ENCODE results near the gene PPIF. TPM values are rescaled to one million over a fixed set of nuclear protein-coding genes. Genes with fewer than 3 reads are reported as not detected.
A peak's percentile ranks its signal among the peaks of the same experiment; 100 is the strongest.

The PPIF gene
- total RNA-seq, 1 experiment from 2014 or later = 203 TPM

GRCh38 chr10:79299397-79300241, 47.6 kb upstream of the PPIF start:
- CTCF ChIA-PET = interaction anchor here (0.6 to 1.0 kb wide), 3 partner anchors 10 to 75 kb away, joined by 3 read pairs; no protein-coding TSS in a partner anchor
- POLR2A ChIA-PET (ENCODE audit: unreplicated experiment) = interaction anchor here (0.6 to 0.7 kb wide), 3 partner anchors 24 to 234 kb away, joined by 3 to 4 read pairs (median 4); no protein-coding TSS in a partner anchor
- Histone ChIP-seq H3K79me2 (ENCODE audit: low read depth) (no peaks in the 10 kb centered on the region), H3K4me2 (peak overlapping the region; percentile 55; the same call in 1 of the 2 replicates), H3K9me2 (ENCODE audit: insufficient read depth) (no peaks in the 10 kb centered on the region), H3K4me3 (no peak overlapping the region), H2AFZ (no peak overlapping the region), H3K27me3 (ENCODE audit: insufficient read depth, low read depth) (no peaks in the 10 kb centered on the region), H3K27ac (peak overlapping the region; percentile 85), H3K36me3 (ENCODE audit: low read depth) (peaks cover 18% of the 10 kb centered on the region; the same call in 1 of the 2 replicates), H3K9me3 (ENCODE audit: insufficient read depth, low read depth) (no peaks in the 10 kb centered on the region), H4K20me1 (ENCODE audit: insufficient read depth) (no peaks in the 10 kb centered on the region), H3K4me1 (replicated peaks; ENCODE audit: insufficient read depth) (peaks cover 51% of the 10 kb centered on the region), H3F3A (ENCODE audit: insufficient read depth, low read depth) (peaks cover 47% of the 10 kb centered on the region)
- DNase-seq = peak; percentile 87
- TF ChIP-seq CTCF (conservative IDR thresholded peaks at IDR 0.05) (no peak), EZH2 (IDR thresholded peaks at IDR 0.05; ENCODE audit: low read depth) (no peak)
- BruUV-seq (replicated peaks) = TSS peak; percentile 24
- intact Hi-C loops (cut with micrococcal nuclease; ENCODE audit: unreplicated experiment) = loop anchor here (1.0 to 2.0 kb wide), 3 partner anchors 16 to 59 kb away; partner anchors contain the start of gene PPIF

DNA sequence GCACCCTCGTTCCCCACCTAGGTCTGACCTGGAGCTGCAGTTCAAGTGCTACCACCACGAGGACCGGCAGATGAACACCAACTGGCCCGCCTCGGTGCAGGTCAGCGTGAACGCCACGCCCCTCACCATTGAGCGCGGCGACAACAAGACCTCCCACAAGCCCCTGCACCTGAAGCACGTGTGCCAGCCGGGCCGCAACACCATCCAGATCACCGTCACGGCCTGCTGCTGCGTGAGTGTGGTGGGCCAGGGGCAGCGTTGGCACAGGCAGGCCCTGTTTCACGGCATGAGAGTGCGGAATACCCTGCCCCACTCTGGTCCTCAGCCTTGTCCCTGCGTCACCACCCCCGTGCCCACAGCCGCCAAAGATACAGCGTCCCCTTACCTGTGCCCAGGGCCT, 46.6 kb upstream of the PPIF start:
- no peaks in the 10 kb centered on the region for H4K20me1 ChIP-seq (ENCODE audit: insufficient read depth)
- TF ChIP-seq EZH2 (IDR thresholded peaks at IDR 0.05; ENCODE audit: low read depth) (no peak), CTCF (conservative IDR thresholded peaks at IDR 0.05) (no peak)

GRCh38 chr10:79301754-79302530, 45.3 kb upstream of the PPIF start:
- no peaks in the 10 kb centered on the region for H3K27me3 ChIP-seq (ENCODE audit: insufficient read depth, low read depth)
- no peak overlapping the region for H2AFZ ChIP-seq
- POLR2A ChIA-PET (ENCODE audit: unreplicated experiment) = no interaction called here
- no peaks in the 10 kb centered on the region for H3K9me2 ChIP-seq (ENCODE audit: insufficient read depth)
- H3K27ac ChIP-seq = no peak overlapping the region
- H4K20me1 ChIP-seq (ENCODE audit: insufficient read depth) = no peaks in the 10 kb centered on the region
- CTCF ChIA-PET = interaction anchor here (0.6 kb wide), 2 partner anchors 26 to 1399 kb away, joined by 7 to 9 read pairs; no protein-coding TSS in a partner anchor
- peaks cover 26% of the 10 kb centered on the region for H3K36me3 ChIP-seq (ENCODE audit: low read depth)
- TF ChIP-seq CTCF (conservative IDR thresholded peaks at IDR 0.05) (no peak), EZH2 (IDR thresholded peaks at IDR 0.05; ENCODE audit: low read depth) (no peak)
- no peaks in the 10 kb centered on the region for H3K9me3 ChIP-seq (ENCODE audit: insufficient read depth, low read depth)
- no peak overlapping the region for H3K4me2 ChIP-seq
- H3K79me2 ChIP-seq (ENCODE audit: low read depth) = no peaks in the 10 kb centered on the region; the same call in 1 of the 2 replicates
- peaks cover 52% of the 10 kb centered on the region for H3K4me1 ChIP-seq (replicated peaks; ENCODE audit: insufficient read depth)
- BruUV-seq (replicated peaks) = no TSS peak
- DNase-seq = no peak
- no peak overlapping the region for H3K4me3 ChIP-seq
- peaks cover 43% of the 10 kb centered on the region for H3F3A ChIP-seq (ENCODE audit: insufficient read depth, low read depth)
- intact Hi-C loops (cut with micrococcal nuclease; ENCODE audit: unreplicated experiment) = no loop called here

More for the DNA sequence above, 46.6 kb upstream of the PPIF start:
- no peaks in the 10 kb centered on the region for H3K9me3 ChIP-seq (ENCODE audit: insufficient read depth, low read depth)
- H3K27me3 ChIP-seq (ENCODE audit: insufficient read depth, low read depth) = no peaks in the 10 kb centered on the region
- peaks cover 26% of the 10 kb centered on the region for H3K36me3 ChIP-seq (ENCODE audit: low read depth)
- intact Hi-C loops (cut with micrococcal nuclease; ENCODE audit: unreplicated experiment) = no loop called here
- CTCF ChIA-PET = no interaction called here
- H3K27ac ChIP-seq = peak overlapping the region; percentile 85
- no TSS peak for BruUV-seq (replicated peaks)
- peaks cover 52% of the 10 kb centered on the region for H3K4me1 ChIP-seq (replicated peaks; ENCODE audit: insufficient read depth)
- H3K4me3 ChIP-seq = no peak overlapping the region
- DNase-seq = no peak
- peaks cover 47% of the 10 kb centered on the region for H3F3A ChIP-seq (ENCODE audit: insufficient read depth, low read depth)
- H2AFZ ChIP-seq = no peak overlapping the region
- H3K4me2 ChIP-seq = no peak overlapping the region
- POLR2A ChIA-PET (ENCODE audit: unreplicated experiment) = no interaction called here
- no peaks in the 10 kb centered on the region; the same call in 1 of the 2 replicates for H3K79me2 ChIP-seq (ENCODE audit: low read depth)
- H3K9me2 ChIP-seq (ENCODE audit: insufficient read depth) = no peaks in the 10 kb centered on the region
